Stomach (tissue), 9 donors: Measurements from ENCODE around the gene GDF7. TPM values are rescaled to one million over a fixed set of nuclear protein-coding genes. Genes with fewer than 3 reads are reported as not detected.

Source experiments
- DNase-seq, 2 donors: peaks; one replicate each; pipeline versions ENCODE4 v3.0.0 to v3.0.0-alpha.2; 2013 to 2019
- H3K27ac ChIP-seq, 5 donors: fragments of 200-600 bp in 4 of 5; sonication (generic) in 4 of 5; one replicate each; pipeline ENCODE4 v1.5.1; 2013 to 2019; ENCODE audit warnings: mild to moderate bottlenecking in 1 of 5, moderate library complexity in 1 of 5
- H3K27me3 ChIP-seq, 3 donors: fragments of 200-600 bp; sonication (generic); one replicate each; pipeline ENCODE4 v1.5.1; 2017 to 2019; ENCODE audit warnings: mixed run types in 1 of 3
- H3K36me3 ChIP-seq, 4 donors: fragments of 200-600 bp; sonication (generic); 1 replicate in 3 of 4; 2 replicates in 1 of 4; pipeline ENCODE4 v1.5.1; 2016 to 2019
- H3K4me1 ChIP-seq, 4 donors: fragments of 200-600 bp; sonication (generic); one replicate each; pipeline ENCODE4 v1.5.1; 2016 to 2019
- H3K4me3 ChIP-seq, 4 donors: fragments of 200-600 bp; sonication (generic) in 3 of 4; one replicate each; pipeline ENCODE4 v1.5.1; 2016 to 2019; ENCODE audit warnings: mild to moderate bottlenecking in 1 of 4
- H3K9me3 ChIP-seq, 4 donors: fragments of 200-600 bp; sonication (generic); one replicate each; pipeline ENCODE4 v1.5.1; 2016 to 2019
- EP300 ChIP-seq: sonication (generic); formaldehyde crosslinking; IDR thresholded peaks from one replicate; pipeline ENCODE4 v1.6.1; 2017; ENCODE audit warnings: antibody characterized with exemption
- POLR2A ChIP-seq, 4 donors: fragments of 450-650 bp; IDR thresholded peaks; one replicate each; pipeline ENCODE4 v1.6.1; 2016; ENCODE audit warnings: antibody characterized with exemption in 4 of 4, control low read depth in 2 of 4, mild to moderate bottlenecking in 1 of 4, moderate library complexity in 1 of 4
- POLR2AphosphoS5 ChIP-seq, 3 donors: sonication (generic); formaldehyde crosslinking; IDR thresholded peaks; one replicate each; pipeline ENCODE4 v1.6.1; 2016; ENCODE audit warnings: antibody characterized with exemption in 3 of 3
- WGBS, 5 donors: extraction: QIAGEN DNeasy Blood & Tissue Kit in 3 of 5; methylation state at CpG; one replicate each; pipeline versions ENCODE4 v1.1.5 to v1.1.7; 2013 to 2018; 5-methylcytosine and 5-hydroxymethylcytosine counted together
- intact Hi-C: fragments of 100-400 bp; cut with DNase I; formaldehyde crosslinking; loops from one replicate; pipeline ENCODE4 v1.15.1; 2023; ENCODE audit warnings: low total_unique reads
- polyA plus RNA-seq, 3 donors: library from polyadenylated mRNA; stranded (reverse); fragments of 200-250 nt; gene quantifications; one replicate each; pipeline ENCODE4 v1.2.3, GENCODE V29; 2013
- total RNA-seq, 5 donors: library from RNA; depleted of rRNA; stranded (reverse); fragments of >200 nt; gene quantifications; one replicate each; pipeline versions ENCODE4 v1.1.0 to v1.2.3, GENCODE V29; 2014 to 2016
- TF ChIP-seq, protein P1 (sequence below), 7 experiments: fragments of 450-650 bp in 4 of 7; fragments of 200-600 bp in 3 of 7; sonication (generic) in 3 of 7; IDR thresholded peaks; one replicate each; pipeline ENCODE4 v1.5.1; 2016 to 2019; ENCODE audit warnings: antibody characterized with exemption in 7 of 7, control low read depth in 2 of 7, mild to moderate bottlenecking in 1 of 7
- donor health status: healthy with polysubstance abuse.
- donor health status: Bipolar disorder and iron deficiency.
- donor health status: healthy.

GDF7 gene
- total and polyA plus RNA-seq, 8 donors = 0.10 to 1.3 (median 0.37) TPM; not detected in 3

DNA sequence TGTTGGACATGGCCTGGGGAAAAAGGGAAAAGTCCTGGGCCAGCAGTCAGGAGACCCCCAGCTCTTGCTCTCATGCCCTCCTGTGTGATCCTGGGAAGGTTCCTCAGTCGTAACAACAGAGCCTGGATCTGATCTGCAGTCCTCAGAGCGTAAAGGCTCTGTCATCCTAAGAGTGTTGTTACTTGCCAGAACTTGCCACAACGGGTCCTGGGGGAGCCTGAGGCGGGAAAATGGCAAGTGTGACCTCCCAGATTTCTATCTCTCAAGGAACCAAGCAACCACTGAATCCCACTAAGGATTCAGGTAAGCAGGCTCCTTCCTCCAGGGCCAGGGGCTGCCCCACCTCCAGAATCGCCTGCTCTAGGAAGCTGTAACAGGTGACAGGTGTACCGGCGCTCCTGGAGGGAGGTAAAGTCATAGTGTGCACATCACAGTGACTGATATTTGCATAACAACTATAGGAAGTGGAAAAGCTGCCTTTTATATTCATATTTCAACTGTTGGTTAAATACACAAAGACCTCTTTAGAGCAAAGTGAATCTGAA lies 34.4 kb upstream of the GDF7 start:
- TF ChIP-seq POLR2AphosphoS5 (IDR thresholded peaks at IDR 0.05) (no peak), POLR2A (IDR thresholded peaks at IDR 0.05) (no peak), EP300 (no peak)
- TF ChIP-seq, protein P1, sequence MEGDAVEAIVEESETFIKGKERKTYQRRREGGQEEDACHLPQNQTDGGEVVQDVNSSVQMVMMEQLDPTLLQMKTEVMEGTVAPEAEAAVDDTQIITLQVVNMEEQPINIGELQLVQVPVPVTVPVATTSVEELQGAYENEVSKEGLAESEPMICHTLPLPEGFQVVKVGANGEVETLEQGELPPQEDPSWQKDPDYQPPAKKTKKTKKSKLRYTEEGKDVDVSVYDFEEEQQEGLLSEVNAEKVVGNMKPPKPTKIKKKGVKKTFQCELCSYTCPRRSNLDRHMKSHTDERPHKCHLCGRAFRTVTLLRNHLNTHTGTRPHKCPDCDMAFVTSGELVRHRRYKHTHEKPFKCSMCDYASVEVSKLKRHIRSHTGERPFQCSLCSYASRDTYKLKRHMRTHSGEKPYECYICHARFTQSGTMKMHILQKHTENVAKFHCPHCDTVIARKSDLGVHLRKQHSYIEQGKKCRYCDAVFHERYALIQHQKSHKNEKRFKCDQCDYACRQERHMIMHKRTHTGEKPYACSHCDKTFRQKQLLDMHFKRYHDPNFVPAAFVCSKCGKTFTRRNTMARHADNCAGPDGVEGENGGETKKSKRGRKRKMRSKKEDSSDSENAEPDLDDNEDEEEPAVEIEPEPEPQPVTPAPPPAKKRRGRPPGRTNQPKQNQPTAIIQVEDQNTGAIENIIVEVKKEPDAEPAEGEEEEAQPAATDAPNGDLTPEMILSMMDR (IDR thresholded peaks at IDR 0.05) = no peak
- Histone ChIP-seq H3K27ac (peak overlapping the region in 4 of 5 donors; percentile 80 to 91 (median 85)), H3K27me3 (no peaks in the 10 kb centered on the region), H3K4me3 (no peak overlapping the region), H3K9me3 (no peaks in the 10 kb centered on the region), H3K4me1 (peaks cover 43 to 70% (median 54%) of the 10 kb centered on the region in 4 donors), H3K36me3 (peaks cover 0 to 40% (median 26%) of the 10 kb centered on the region in 4 donors)
- no peak for DNase-seq
- intact Hi-C loops = no loop called here
- WGBS, 5 donors = 79 to 87% (median 80%) methylated on average over 7 of the region's 7 CpGs

DNA sequence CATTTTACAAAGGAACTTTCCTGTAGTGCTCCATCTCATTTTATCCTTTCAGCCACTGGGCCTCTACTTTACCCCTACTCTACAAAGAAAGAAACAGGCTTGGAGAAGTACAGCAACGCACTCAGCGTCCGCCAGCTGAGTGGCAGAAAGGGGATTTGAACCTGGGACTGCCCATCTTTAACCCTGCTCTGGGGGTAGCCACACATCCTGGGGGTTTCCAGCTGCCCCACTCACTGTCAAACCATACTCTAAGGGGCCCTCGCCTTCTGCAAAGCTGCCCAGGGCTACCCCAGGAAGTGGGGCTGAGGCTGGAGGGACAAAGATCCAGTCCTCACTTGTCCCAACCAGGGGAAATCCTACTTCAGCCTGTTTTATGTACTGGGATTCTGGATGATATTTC lies 33.9 kb upstream of the GDF7 start:
- no peak for DNase-seq
- no peak for TF ChIP-seq EP300
- TF ChIP-seq, protein P1 (IDR thresholded peaks at IDR 0.05) = no peak
- TF ChIP-seq POLR2A (IDR thresholded peaks at IDR 0.05) = no peak
- no peak for TF ChIP-seq POLR2AphosphoS5 (IDR thresholded peaks at IDR 0.05)
- no peaks in the 10 kb centered on the region for H3K9me3 ChIP-seq
- no peak overlapping the region for H3K4me3 ChIP-seq
- peak overlapping the region in 4 of 5 donors; percentile 80 to 91 (median 85) for H3K27ac ChIP-seq
- no peaks in the 10 kb centered on the region for H3K27me3 ChIP-seq
- intact Hi-C loops = no loop called here
- WGBS, 5 donors = 84 to 94% (median 88%) methylated on average over 4 of the region's 4 CpGs
- peaks cover 43 to 73% (median 54%) of the 10 kb centered on the region in 4 donors for H3K4me1 ChIP-seq
- peaks cover 0 to 44% (median 31%) of the 10 kb centered on the region in 4 donors for H3K36me3 ChIP-seq

DNA sequence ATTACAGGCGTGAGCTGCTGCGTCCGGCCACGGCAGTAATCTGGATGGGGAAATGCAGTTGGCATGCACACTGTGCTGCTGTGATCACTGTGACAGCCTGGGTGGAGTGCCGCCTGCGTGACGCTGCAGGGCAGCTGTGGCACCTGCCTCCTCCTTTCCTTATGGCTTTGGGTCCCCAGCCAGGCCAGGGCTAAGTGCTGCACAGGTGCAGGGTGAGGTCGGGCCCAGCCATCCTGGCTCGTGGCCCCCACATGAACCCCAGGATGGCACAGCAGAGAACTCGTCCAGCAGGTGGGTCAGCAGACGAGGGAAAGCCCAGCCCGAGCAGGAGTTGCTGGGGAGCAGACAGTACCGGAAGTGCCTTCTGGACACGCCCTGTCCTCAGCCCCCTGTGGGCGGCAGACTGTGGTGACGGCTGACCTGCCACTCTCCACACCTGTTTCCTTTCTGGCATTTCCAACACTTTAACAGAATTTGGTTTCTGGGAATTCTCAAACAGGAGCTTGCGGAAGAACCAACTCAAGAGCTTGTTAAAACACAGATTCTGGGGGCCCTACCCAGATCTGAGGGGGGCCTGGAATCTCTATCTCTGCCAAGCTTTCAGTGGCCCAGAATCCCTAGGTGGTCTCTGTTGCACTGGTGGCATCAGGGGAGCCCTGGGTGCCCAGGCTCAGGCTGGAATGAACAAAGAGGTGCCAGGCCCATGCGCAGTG lies 33.0 kb upstream of the GDF7 start:
- 26 to 49% (median 38%) methylated on average over 12 to 18 of the region's 18 CpGs for WGBS, 5 donors

DNA sequence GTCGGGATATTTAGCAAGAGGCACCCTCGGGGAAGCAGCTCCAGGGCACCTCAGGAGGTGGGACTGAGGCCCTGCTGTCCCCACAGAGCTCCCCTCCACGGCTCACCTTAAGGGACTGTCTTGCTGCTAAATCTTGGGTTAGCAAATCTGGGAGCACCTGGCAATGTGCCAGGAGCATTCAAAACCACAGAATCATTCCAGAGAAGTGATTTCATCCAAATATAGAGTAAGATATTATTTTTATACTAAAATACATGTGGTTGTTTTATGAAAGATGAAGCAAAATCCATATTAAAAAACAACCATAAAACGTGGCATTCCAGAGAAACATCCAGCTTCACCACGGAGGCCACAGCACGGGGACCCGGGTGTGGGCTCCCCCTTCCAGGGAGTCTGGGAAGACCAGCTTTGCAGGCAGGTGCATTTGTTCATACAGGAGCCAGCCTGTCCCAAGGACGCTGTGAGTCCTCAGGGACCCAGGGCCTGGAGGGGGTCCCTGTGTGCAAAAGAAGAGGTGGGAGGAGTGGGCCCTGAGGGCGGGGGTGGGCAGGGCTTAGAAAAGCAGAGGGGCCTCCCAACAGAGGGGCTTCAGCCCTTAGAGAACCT lies 32.3 kb upstream of the GDF7 start:
- peak overlapping the region; percentile 80 to 91 (median 84) for H3K27ac ChIP-seq
- no peak overlapping the region for H3K4me3 ChIP-seq
- no peaks in the 10 kb centered on the region for H3K9me3 ChIP-seq
- DNase-seq = peak in 1 of 2 donors; percentile 72
- TF ChIP-seq EP300 (no peak), POLR2A (IDR thresholded peaks at IDR 0.05) (no peak), POLR2AphosphoS5 (IDR thresholded peaks at IDR 0.05) (no peak)
- TF ChIP-seq, protein P1 (IDR thresholded peaks at IDR 0.05) = no peak
- H3K36me3 ChIP-seq = peaks cover 4 to 56% (median 41%) of the 10 kb centered on the region in 4 donors
- intact Hi-C loops = no loop called here
- H3K4me1 ChIP-seq = peaks cover 43 to 85% (median 58%) of the 10 kb centered on the region in 4 donors
- 34 to 55% (median 49%) methylated on average over 9 of the region's 9 CpGs for WGBS, 5 donors
- no peaks in the 10 kb centered on the region for H3K27me3 ChIP-seq

More for the DNA sequence above, 33.0 kb upstream of the GDF7 start:
- Histone ChIP-seq H3K4me1 (peaks cover 43 to 82% (median 59%) of the 10 kb centered on the region in 4 donors), H3K36me3 (peaks cover 3 to 54% (median 41%) of the 10 kb centered on the region in 4 donors), H3K4me3 (no peak overlapping the region), H3K9me3 (no peaks in the 10 kb centered on the region), H3K27me3 (no peaks in the 10 kb centered on the region), H3K27ac (peak overlapping the region; percentile 80 to 91 (median 84))
- peak; percentile 83 to 86 for DNase-seq
- TF ChIP-seq, protein P1 (IDR thresholded peaks at IDR 0.05) = peak in 2 of 7 experiments; percentile 20 to 21
- TF ChIP-seq EP300 = peak; percentile 13
- TF ChIP-seq POLR2AphosphoS5 (IDR thresholded peaks at IDR 0.05) = peak; percentile 59 to 77 (median 68)
- TF ChIP-seq POLR2A (IDR thresholded peaks at IDR 0.05) = no peak
- intact Hi-C loops = no loop called here
